Measurements from ENCODE around the gene APEH. TPM values are rescaled to one million over a fixed set of nuclear protein-coding genes. Genes with fewer than 3 reads are reported as not detected.

Gene APEH
- total and polyA plus RNA-seq, 2 of the 13 experiments (the other 11 are each of a cell fraction or from before 2014, with no cell fraction given), result 116 to 130 TPM

GRCh38 chr3:49723628-49724551 is 49.7 kb downstream of the APEH start, which contains the start of gene GMPPB (continued):
- TF ChIP-seq IRF1 (CRISPR knock-in tag; IDR thresholded peaks at IDR 0.05; ENCODE audit: low read depth) (0 out of 2 replicates have a peak, but pooled peaks have one; percentile 69), NR2F2 (IDR thresholded peaks at IDR 0.05; ENCODE audit: borderline replicate concordance, low read depth) (no peak), ZNF710 (CRISPR knock-in tag; IDR thresholded peaks at IDR 0.05; ENCODE audit: borderline replicate concordance) (peak; percentile 53; the same call in 1 of the 2 replicates), CSRNP2 (CRISPR knock-in tag; conservative IDR thresholded peaks at IDR 0.05; ENCODE audit: low read depth) (no peak; the same call in 1 of the 2 replicates), JUND (CRISPR knock-in tag; IDR thresholded peaks at IDR 0.05) (no peak), ZNF44 (CRISPR knock-in tag; IDR thresholded peaks at IDR 0.05) (no peak), POLR2A (IDR thresholded peaks at IDR 0.05; ENCODE audit: insufficient read depth in 1 of 2, low read depth in 2 of 2, low read length in 2 of 2) (peak in 1 of 2 experiments; percentile 16; a peak in 2 of 4 replicates), ZNF770 (CRISPR knock-in tag; IDR thresholded peaks at IDR 0.05) (no peak; the same call in 1 of the 2 replicates), WIZ (CRISPR knock-in tag; IDR thresholded peaks at IDR 0.05) (peak; percentile 73; the same call in 1 of the 2 replicates), THAP7 (CRISPR knock-in tag; IDR thresholded peaks at IDR 0.05) (peak; percentile 91), HMG20A (CRISPR knock-in tag; IDR thresholded peaks at IDR 0.05; ENCODE audit: borderline replicate concordance) (no peak), ZFP62 (CRISPR knock-in tag; IDR thresholded peaks at IDR 0.05) (no peak), DMTF1 (CRISPR knock-in tag; IDR thresholded peaks at IDR 0.05) (no peak), TP53 (CRISPR knock-in tag; conservative IDR thresholded peaks at IDR 0.05) (no peak), ZNF496 (CRISPR knock-in tag; IDR thresholded peaks at IDR 0.05; ENCODE audit: insufficient replicate concordance) (no peak)
